ENCODE measurements around the gene PKNOX1.

PKNOX1 gene

GRCh38 chr21:42970946-42971653 lies 3.3 kb upstream of the PKNOX1 start:
- H3K4me3 ChIP-seq, result no peak overlapping the region
- H3K36me3 ChIP-seq, result no peaks in the 10 kb centered on the region
- H3K27me3 ChIP-seq, result no peaks in the 10 kb centered on the region
- no peak for DNase-seq
- intact Hi-C loops (cut with DNase I; ENCODE audit: low total_unique reads), result loop anchor here (10.0 kb wide), 2 partner anchors 46 to 76 kb away; partner anchors contain the start of genes ERVH48-1 and NDUFV3
- peaks cover 0 to 10% (median 3%) of the 10 kb centered on the region in 4 donors for H3K4me1 ChIP-seq
- no peak for TF ChIP-seq CTCF (IDR thresholded peaks at IDR 0.05)
- H3K27ac ChIP-seq, result no peak overlapping the region
- no peaks in the 10 kb centered on the region for H3K9me3 ChIP-seq

GRCh38 chr21:42971897-42972275 lies 2.5 kb upstream of the PKNOX1 start:
- Histone ChIP-seq H3K36me3 (no peaks in the 10 kb centered on the region), H3K27ac (no peak overlapping the region), H3K27me3 (no peaks in the 10 kb centered on the region), H3K9me3 (no peaks in the 10 kb centered on the region), H3K4me1 (peaks cover 0 to 18% (median 6%) of the 10 kb centered on the region in 4 donors), H3K4me3 (no peak overlapping the region)
- DNase-seq, result no peak
- TF ChIP-seq CTCF (IDR thresholded peaks at IDR 0.05), result no peak
- intact Hi-C loops (cut with DNase I; ENCODE audit: low total_unique reads), result loop anchor here (10.0 kb wide), 2 partner anchors 47 to 77 kb away; partner anchors contain the start of genes ERVH48-1 and NDUFV3

GRCh38 chr21:42973309-42973990 lies 912 bp upstream of the PKNOX1 start:
- intact Hi-C loops (cut with DNase I; ENCODE audit: low total_unique reads), result loop anchor here (10.0 kb wide), 2 partner anchors 49 to 79 kb away; partner anchors contain the start of genes ERVH48-1 and NDUFV3

GRCh38 chr21:42974832-42975820 lies 764 bp downstream of the PKNOX1 start:
- H3K27me3 ChIP-seq, result no peaks in the 10 kb centered on the region
- no peaks in the 10 kb centered on the region for H3K36me3 ChIP-seq
- intact Hi-C loops (cut with DNase I; ENCODE audit: low total_unique reads), result loop anchor here (10.0 kb wide), 2 partner anchors 50 to 80 kb away; partner anchors contain the start of genes ERVH48-1 and NDUFV3
- peaks cover 0 to 20% (median 6%) of the 10 kb centered on the region in 4 donors for H3K4me1 ChIP-seq
- peak; percentile 52 to 77 for DNase-seq
- peak overlapping the region; percentile 80 to 81 for H3K4me3 ChIP-seq
- TF ChIP-seq CTCF (IDR thresholded peaks at IDR 0.05), result no peak
- peak overlapping the region; percentile 96 to 97 for H3K27ac ChIP-seq
- no peaks in the 10 kb centered on the region for H3K9me3 ChIP-seq

More at GRCh38 chr21:42973309-42973990, 912 bp upstream of the PKNOX1 start:
- peak in 1 of 2 experiments; percentile 23 for TF ChIP-seq CTCF (IDR thresholded peaks at IDR 0.05)
- H3K36me3 ChIP-seq, result no peaks in the 10 kb centered on the region
- no peaks in the 10 kb centered on the region for H3K9me3 ChIP-seq
- peak overlapping the region; percentile 80 to 81 for H3K4me3 ChIP-seq
- peaks cover 0 to 20% (median 6%) of the 10 kb centered on the region in 4 donors for H3K4me1 ChIP-seq
- DNase-seq, result peak in 1 of 2 donors; percentile 69
- H3K27ac ChIP-seq, result peak overlapping the region; percentile 77 to 96
- H3K27me3 ChIP-seq, result no peaks in the 10 kb centered on the region

Data from tibial artery (tissue), 4 donors.